H9 (cell line): ENCODE data around the gene FOXQ1. TPM values are rescaled to one million over a fixed set of nuclear protein-coding genes. Genes with fewer than 3 reads are reported as not detected.
"Not testable (repeated sequence)": the region's sequence is repeated elsewhere in the genome, so short reads cannot be mapped to it uniquely, and the experiment has no call there.

Experiments
- DNase-seq: peaks from one replicate; pipeline ENCODE4 v3.0.0-alpha.2; 2017
- H2AFZ ChIP-seq: one replicate; pipeline ENCODE4 v1.6.1; 2013; ENCODE audit warnings: mild to moderate bottlenecking, low read length, control low read depth, moderate library complexity
- H2AK5ac ChIP-seq: 2 replicates; pipeline ENCODE4 v1.6.1; 2013; ENCODE audit warnings: low read length, control low read depth, mixed read lengths; ENCODE audit not compliant: insufficient read length
- H2BK120ac ChIP-seq: one replicate; pipeline ENCODE4 v1.6.1; 2013; ENCODE audit warnings: low read depth, mild to moderate bottlenecking, low read length, control low read depth, inconsistent platforms; ENCODE audit not compliant: poor library complexity, severe bottlenecking
- H2BK12ac ChIP-seq: 2 replicates; pipeline ENCODE4 v1.6.1; 2013; ENCODE audit warnings: low read length, control low read depth, mixed read lengths, low read depth; ENCODE audit not compliant: insufficient read length
- H2BK15ac ChIP-seq: 2 replicates; pipeline ENCODE4 v1.6.1; 2013; ENCODE audit warnings: low read depth, low read length, control low read depth
- H2BK20ac ChIP-seq: one replicate; pipeline ENCODE4 v1.6.1; 2013; ENCODE audit warnings: low read depth, mild to moderate bottlenecking, low read length, control low read depth, inconsistent platforms; ENCODE audit not compliant: poor library complexity, severe bottlenecking
- H2BK5ac ChIP-seq: 2 replicates; pipeline ENCODE4 v1.6.1; 2013; ENCODE audit warnings: low read length, control low read depth, mixed read lengths; ENCODE audit not compliant: insufficient read length
- H3K14ac ChIP-seq: 2 replicates; pipeline ENCODE4 v1.6.1; 2013; ENCODE audit warnings: low read length, control low read depth; ENCODE audit not compliant: insufficient read depth
- H3K18ac ChIP-seq: 2 replicates; pipeline ENCODE4 v1.6.1; 2013; ENCODE audit warnings: low read depth, mild to moderate bottlenecking, mixed read lengths, low read length, control low read depth; ENCODE audit not compliant: insufficient read length
- H3K23ac ChIP-seq: 2 replicates; pipeline ENCODE4 v1.6.1; 2013; ENCODE audit warnings: low read length, control low read depth, mixed read lengths, low read depth; ENCODE audit not compliant: insufficient read length
- H3K23me2 ChIP-seq: 2 replicates; pipeline ENCODE4 v1.6.1; 2013; ENCODE audit warnings: low read depth, mild to moderate bottlenecking, mixed read lengths, low read length, control low read depth; ENCODE audit not compliant: insufficient read length, poor library complexity, severe bottlenecking
- H3K27ac ChIP-seq: 2 replicates; pipeline ENCODE4 v1.5.1; 2013; ENCODE audit warnings: low read length, control low read depth, mixed read lengths, low read depth; ENCODE audit not compliant: insufficient read length
- H3K27me3 ChIP-seq: 2 replicates; pipeline ENCODE4 v1.6.1; 2013; ENCODE audit warnings: low read length, control low read depth, inconsistent platforms; ENCODE audit not compliant: insufficient read depth
- H3K4ac ChIP-seq: 2 replicates; pipeline ENCODE4 v1.6.1; 2013; ENCODE audit warnings: low read depth, mild to moderate bottlenecking, control low read depth, inconsistent platforms, low read length, moderate library complexity
- H3K4me1 ChIP-seq: 2 replicates; pipeline ENCODE4 v1.6.1; 2013; ENCODE audit warnings: low read length, control low read depth, inconsistent platforms; ENCODE audit not compliant: insufficient read depth
- H3K4me2 ChIP-seq: 2 replicates; pipeline ENCODE4 v1.6.1; 2013; ENCODE audit warnings: low read length, control low read depth, mixed read lengths; ENCODE audit not compliant: insufficient read length, insufficient read depth
- H3K56ac ChIP-seq: 2 replicates; pipeline ENCODE4 v1.6.1; 2013; ENCODE audit warnings: low read depth, mild to moderate bottlenecking, mixed read lengths, low read length, control low read depth; ENCODE audit not compliant: insufficient read length
- H3K79me1 ChIP-seq: 2 replicates; pipeline ENCODE4 v1.6.1; 2013; ENCODE audit warnings: low read depth, mild to moderate bottlenecking, moderate library complexity, low read length, control low read depth, inconsistent platforms; ENCODE audit not compliant: insufficient read depth, poor library complexity, severe bottlenecking
- H3K79me2 ChIP-seq: 2 replicates; pipeline ENCODE4 v1.6.1; 2013; ENCODE audit warnings: low read length, control low read depth, inconsistent platforms; ENCODE audit not compliant: insufficient read depth
- H3K9ac ChIP-seq: 2 replicates; pipeline ENCODE4 v1.6.1; 2013; ENCODE audit warnings: low read length, control low read depth, mixed read lengths; ENCODE audit not compliant: insufficient read length; ENCODE audit errors: extremely low read depth
- H3K9me3 ChIP-seq: one replicate; pipeline ENCODE4 v1.6.1; 2013; ENCODE audit warnings: low read depth, low read length, inconsistent platforms; ENCODE audit not compliant: control insufficient read depth
- H3T11ph ChIP-seq: one replicate; pipeline ENCODE4 v1.6.1; 2013; ENCODE audit warnings: mild to moderate bottlenecking, low read length, control low read depth, inconsistent platforms
- H4K20me1 ChIP-seq: one replicate; pipeline ENCODE4 v1.6.1; 2013; ENCODE audit not compliant: control insufficient read depth, insufficient read length, insufficient read depth
- H4K5ac ChIP-seq: 2 replicates; pipeline ENCODE4 v1.6.1; 2013; ENCODE audit warnings: low read depth, mild to moderate bottlenecking, mixed read lengths, low read length, control low read depth; ENCODE audit not compliant: insufficient read length
- H4K8ac ChIP-seq: replicated peaks from 2 replicates; pipeline ENCODE4 v1.6.1; 2013; ENCODE audit warnings: low read length, control low read depth, mixed read lengths, low read depth; ENCODE audit not compliant: insufficient read length
- H4K91ac ChIP-seq: 2 replicates; pipeline ENCODE4 v1.6.1; 2013; ENCODE audit warnings: low read depth, mild to moderate bottlenecking, moderate library complexity, mixed read lengths, low read length, control low read depth; ENCODE audit not compliant: insufficient read length
- H3K27ac Mint-ChIP-seq, 3 experiments: 2 replicates in 2 of 3; 3 replicates in 1 of 3; pipeline ENCODE4 v1.8.0; 2020 to 2021; ENCODE audit warnings: mixed read lengths in 3 of 3, mild to moderate bottlenecking in 1 of 3, moderate library complexity in 1 of 3
- H3K27me3 Mint-ChIP-seq: 2 replicates; pipeline ENCODE4 v1.8.0; 2021; ENCODE audit warnings: low read depth, mild to moderate bottlenecking, moderate library complexity, mixed read lengths
- H3K36me3 Mint-ChIP-seq, 3 experiments: 2 replicates in 2 of 3; 3 replicates in 1 of 3; pipeline ENCODE4 v1.8.0; 2020 to 2021; ENCODE audit warnings: low read depth in 3 of 3, mixed read lengths in 3 of 3; ENCODE audit not compliant: insufficient read depth in 1 of 3
- H3K4me1 Mint-ChIP-seq, 2 experiments: 2 replicates each; pipeline ENCODE4 v1.8.0; 2020; ENCODE audit warnings: mixed read lengths in 2 of 2
- H3K4me3 Mint-ChIP-seq, 2 experiments: 2 replicates in 1 of 2; 3 replicates in 1 of 2; pipeline ENCODE4 v1.8.0; 2020 to 2021; ENCODE audit warnings: mild to moderate bottlenecking in 2 of 2, mixed read lengths in 2 of 2, moderate library complexity in 1 of 2
- H3K9me3 Mint-ChIP-seq, 2 experiments: 2 replicates in 1 of 2; 3 replicates in 1 of 2; pipeline ENCODE4 v1.8.0; 2020; ENCODE audit warnings: mild to moderate bottlenecking in 2 of 2, mixed read lengths in 2 of 2, moderate library complexity in 1 of 2
- WGBS: extraction: QIAGEN DNeasy Blood & Tissue Kit; methylation state at CpG from one replicate; pipeline ENCODE4 v1.1.7; 2013; ENCODE audit warnings: missing lambda C conversion rate, low lambda C conversion rate, mixed read lengths; ENCODE audit not compliant: insufficient read length; ENCODE audit errors: extremely low coverage; 5-methylcytosine and 5-hydroxymethylcytosine counted together
- total RNA-seq: library from RNA; stranded (reverse); gene quantifications from 2 replicates; pipeline ENCODE4 v1.2.1, GENCODE V29; 2021

Gene FOXQ1
- total RNA-seq, 1 experiment from 2014 or later: 0.15 TPM

GRCh38 chr6:1361717-1362116 is 49.8 kb downstream of the FOXQ1 start:
- H3K27me3 Mint-ChIP-seq: peaks cover 16% of the 10 kb centered on the region
- H3T11ph ChIP-seq, H2AFZ ChIP-seq, H2BK5ac ChIP-seq, H3K27ac Mint-ChIP-seq, H3K23me2 ChIP-seq, H3K79me1 ChIP-seq, H3K27ac ChIP-seq, H3K23ac ChIP-seq, H2BK15ac ChIP-seq, H3K36me3 Mint-ChIP-seq, H4K8ac ChIP-seq, H2AK5ac ChIP-seq, H3K4me1 Mint-ChIP-seq, H3K56ac ChIP-seq, H3K18ac ChIP-seq, H3K9ac ChIP-seq, H3K4me3 Mint-ChIP-seq, H2BK12ac ChIP-seq, H3K14ac ChIP-seq, H3K4ac ChIP-seq, H2BK120ac ChIP-seq, H2BK20ac ChIP-seq, H3K4me1 ChIP-seq, H3K9me3 ChIP-seq, H3K79me2 ChIP-seq, H3K27me3 ChIP-seq, H4K91ac ChIP-seq, H3K9me3 Mint-ChIP-seq, H4K20me1 ChIP-seq, H4K5ac ChIP-seq, DNase-seq, H3K4me2 ChIP-seq: not testable (repeated sequence)
- WGBS: no CpG with 5 or more reads among the region's 4 CpGs
